HL-60 (cell line): ENCODE data around the gene BEND3.

Experiments used
- CTCF ChIP-seq: IDR thresholded peaks from one replicate; pipeline ENCODE4 v1.5.1; 2011; ENCODE audit warnings: low read length, control low read depth, inconsistent platforms; ENCODE audit not compliant: insufficient read depth
- GABPA ChIP-seq: IDR thresholded peaks from 2 replicates; pipeline ENCODE4 v1.6.1; 2012; ENCODE audit warnings: low read depth
- POLR2AphosphoS5 ChIP-seq: IDR thresholded peaks from 2 replicates; pipeline ENCODE4 v1.6.1; 2012; ENCODE audit warnings: low read depth
- REST ChIP-seq: IDR thresholded peaks from 2 replicates; pipeline ENCODE4 v1.6.1; 2012; ENCODE audit warnings: low read depth; ENCODE audit not compliant: insufficient replicate concordance
- SPI1 ChIP-seq: IDR thresholded peaks from 2 replicates; pipeline ENCODE4 v1.6.1; 2012; ENCODE audit warnings: low read depth, mild to moderate bottlenecking, borderline replicate concordance

GRCh38 chr6:107102414-107102805 lies 12.9 kb downstream of the BEND3 start:
- TF ChIP-seq CTCF (no peak), POLR2AphosphoS5 (no peak), REST (no peak), SPI1 (no peak), GABPA (no peak)
